Activated T-cell treated with anti-CD3 and anti-CD28 coated beads, Interleukin-2, amount 50 U/mL, for 72 hours (primary cell): ENCODE measurements around the gene CHRNE. TPM values are rescaled to one million over a fixed set of nuclear protein-coding genes. Genes with fewer than 3 reads are reported as not detected.
"Not testable (repeated sequence)": the region's sequence is repeated elsewhere in the genome, so short reads cannot be mapped to it uniquely, and the experiment has no call there.

ENCODE experiments used
- ATAC-seq, 2 donors: fragments of 150-1000 bp; cut with Tn5 transposase; replicated peaks in 1 of 2; 2 replicates each; pipeline ENCODE4 v1.10.0; 2021; ENCODE audit warnings: moderate library complexity in 2 of 2, mild to moderate bottlenecking in 1 of 2
- DNase-seq, 2 donors: peaks; one replicate each; pipeline ENCODE4 v3.0.0; 2021 to 2022; ENCODE audit warnings: mixed read lengths in 1 of 2
- H3K27ac Mint-ChIP-seq: one replicate; pipeline ENCODE4 v1.8.0; 2022; ENCODE audit warnings: mild to moderate bottlenecking, moderate library complexity, mixed read lengths
- H3K27me3 Mint-ChIP-seq: one replicate; pipeline ENCODE4 v1.8.0; 2022; ENCODE audit warnings: low read depth, mixed read lengths
- H3K36me3 Mint-ChIP-seq, 2 donors: one replicate each; pipeline ENCODE4 v1.8.0; 2022; ENCODE audit warnings: mixed read lengths in 2 of 2, mild to moderate bottlenecking in 1 of 2; ENCODE audit not compliant: insufficient read depth in 2 of 2
- H3K4me1 Mint-ChIP-seq: one replicate; pipeline ENCODE4 v1.8.0; 2022; ENCODE audit warnings: low read depth, mixed read lengths
- H3K4me3 Mint-ChIP-seq, 2 donors: one replicate each; pipeline ENCODE4 v1.8.0; 2022; ENCODE audit warnings: mild to moderate bottlenecking in 2 of 2, mixed read lengths in 2 of 2, moderate library complexity in 2 of 2
- H3K9me3 Mint-ChIP-seq, 2 donors: one replicate each; pipeline ENCODE4 v1.8.0; 2022; ENCODE audit warnings: mixed read lengths in 2 of 2
- total RNA-seq, 2 donors: library from RNA; stranded (reverse); gene quantifications; one replicate each; pipeline ENCODE4 v1.2.3, GENCODE V29; 2022

Gene CHRNE
- total RNA-seq, 2 donors from 2014 or later = 0.60 to 0.89 TPM

DNA sequence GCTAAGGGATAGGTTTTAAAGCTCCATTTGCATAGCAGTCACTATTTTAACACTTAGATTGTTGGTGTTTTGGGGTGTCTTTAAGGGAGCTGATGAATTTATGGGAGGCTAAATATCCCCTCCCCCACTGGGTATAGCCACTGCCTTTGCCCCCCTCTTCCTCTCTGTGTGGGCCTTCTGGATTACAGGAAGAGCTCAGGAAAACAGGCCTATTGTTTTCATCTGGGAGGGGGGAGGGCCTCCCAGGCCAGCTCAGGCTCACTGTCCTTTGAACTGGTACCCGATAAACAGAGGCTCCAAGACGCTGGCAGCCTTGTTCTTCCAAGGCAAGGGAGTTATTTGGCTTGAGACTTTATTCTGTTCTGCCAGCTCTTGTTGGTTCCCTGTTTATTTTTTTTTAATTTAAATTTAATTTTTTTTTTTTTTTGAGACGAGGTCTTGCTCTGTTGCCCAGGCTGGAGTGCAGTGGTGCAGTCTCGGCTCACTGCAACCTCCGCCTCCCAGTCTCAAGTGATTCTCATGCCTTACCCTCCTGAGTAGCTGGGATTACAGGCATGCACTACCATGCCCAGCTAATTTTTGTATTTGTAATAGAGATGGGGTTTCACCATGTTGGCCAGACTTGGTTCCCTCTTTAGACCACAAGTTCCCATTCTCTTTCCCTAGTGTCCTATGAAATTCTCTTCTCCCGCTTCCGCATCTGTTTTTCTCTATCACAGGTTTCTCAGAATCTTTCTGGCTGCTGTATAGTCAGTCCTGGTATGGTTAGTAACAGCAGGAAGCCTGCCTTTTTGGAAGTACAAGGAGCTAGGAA, 44.6 kb downstream of the CHRNE start:
- Mint-ChIP-seq H3K27ac (no peak overlapping the region), H3K4me3 (no peak overlapping the region), H3K4me1 (peaks cover 14% of the 10 kb centered on the region), H3K27me3 (no peaks in the 10 kb centered on the region), H3K9me3 (no peaks in the 10 kb centered on the region), H3K36me3 (peaks cover 0 to 7% of the 10 kb centered on the region in 2 donors)
- ATAC-seq = no peak
- no peak for DNase-seq

DNA sequence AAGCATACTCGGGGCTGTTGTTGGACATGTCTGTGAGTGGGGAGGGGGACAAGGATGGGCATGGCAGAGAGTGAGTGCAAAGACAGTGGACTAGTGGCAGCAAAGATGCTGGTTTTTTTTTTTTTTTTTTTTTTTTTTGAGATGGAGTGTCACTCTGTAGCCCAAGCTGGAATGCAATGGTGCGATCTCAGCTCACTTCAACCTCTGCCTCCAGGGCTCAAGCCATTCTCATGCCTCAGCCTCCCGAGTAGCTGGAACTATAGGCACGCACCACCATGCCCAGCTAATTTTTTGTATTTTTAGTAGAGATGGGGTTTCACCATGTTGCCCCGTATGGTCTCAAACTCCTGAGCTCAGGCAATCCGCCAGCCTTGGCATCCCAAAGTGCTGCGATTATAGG, 45.6 kb downstream of the CHRNE start:
- not testable (repeated sequence) for DNase-seq, H3K36me3 Mint-ChIP-seq, ATAC-seq, H3K9me3 Mint-ChIP-seq, H3K4me3 Mint-ChIP-seq, H3K27ac Mint-ChIP-seq, H3K27me3 Mint-ChIP-seq
- H3K4me1 Mint-ChIP-seq = peaks cover 16% of the 10 kb centered on the region

DNA sequence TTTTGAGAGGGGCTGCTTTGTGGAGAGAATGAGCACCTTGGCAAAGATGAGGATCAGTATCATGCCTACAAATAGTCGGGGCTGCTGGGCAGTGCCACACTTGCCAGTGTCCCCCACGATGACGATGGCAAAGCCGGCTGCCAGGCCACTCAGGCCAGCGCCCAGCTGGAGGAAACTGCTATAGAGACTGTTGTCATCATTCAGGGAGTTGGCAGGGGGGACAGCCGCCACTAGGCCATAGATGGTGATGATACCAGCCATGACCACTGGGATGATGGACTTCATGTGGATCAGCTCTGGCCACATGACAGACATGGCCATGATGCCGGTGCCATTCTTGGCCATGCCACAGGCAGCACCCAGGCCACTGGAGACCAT, 46.0 kb downstream of the CHRNE start:
- no peaks in the 10 kb centered on the region for H3K27me3 Mint-ChIP-seq
- no peak for DNase-seq
- no peak for ATAC-seq
- H3K4me3 Mint-ChIP-seq = no peak overlapping the region
- H3K9me3 Mint-ChIP-seq = no peaks in the 10 kb centered on the region
- peaks cover 20% of the 10 kb centered on the region for H3K4me1 Mint-ChIP-seq
- peaks cover 3 to 8% of the 10 kb centered on the region in 2 donors for H3K36me3 Mint-ChIP-seq
- no peak overlapping the region for H3K27ac Mint-ChIP-seq

DNA sequence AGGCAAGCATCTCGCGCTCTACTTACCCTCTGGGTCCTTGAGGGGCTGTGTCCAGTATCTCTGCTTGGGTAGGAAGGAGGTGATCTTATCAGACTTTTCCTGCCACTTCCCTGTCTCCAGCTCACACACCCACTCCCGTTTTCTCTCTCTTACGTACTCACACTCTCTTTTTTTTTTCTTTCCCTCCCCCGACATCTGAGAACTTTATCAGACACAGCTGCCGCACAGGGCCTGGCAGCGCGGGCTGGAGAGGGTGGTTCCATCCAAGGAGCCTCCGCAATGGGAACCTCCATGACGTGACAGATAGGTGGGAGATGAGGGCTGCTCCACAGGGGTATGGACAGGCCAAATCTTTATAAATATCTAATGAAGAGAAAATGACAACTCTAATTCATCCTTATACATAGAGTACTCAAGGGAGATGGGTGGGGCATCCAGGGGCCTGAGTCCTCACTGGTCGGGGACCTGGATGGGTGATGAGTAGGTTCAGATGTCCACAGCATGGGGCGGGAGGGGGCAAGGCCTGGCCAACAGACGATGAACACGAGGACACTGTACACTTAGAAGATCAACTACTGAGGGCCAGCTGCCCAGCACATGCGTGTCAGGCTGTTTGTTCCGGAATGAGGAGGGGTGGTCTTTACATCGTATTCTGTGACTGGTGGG, 46.5 kb downstream of the CHRNE start:
- H3K27me3 Mint-ChIP-seq = no peaks in the 10 kb centered on the region
- ATAC-seq (no peak), DNase-seq (no peak)
- peaks cover 3 to 9% of the 10 kb centered on the region in 2 donors for H3K36me3 Mint-ChIP-seq
- no peaks in the 10 kb centered on the region for H3K9me3 Mint-ChIP-seq
- no peak overlapping the region for H3K4me3 Mint-ChIP-seq
- H3K27ac Mint-ChIP-seq = no peak overlapping the region
- H3K4me1 Mint-ChIP-seq = peaks cover 21% of the 10 kb centered on the region

DNA sequence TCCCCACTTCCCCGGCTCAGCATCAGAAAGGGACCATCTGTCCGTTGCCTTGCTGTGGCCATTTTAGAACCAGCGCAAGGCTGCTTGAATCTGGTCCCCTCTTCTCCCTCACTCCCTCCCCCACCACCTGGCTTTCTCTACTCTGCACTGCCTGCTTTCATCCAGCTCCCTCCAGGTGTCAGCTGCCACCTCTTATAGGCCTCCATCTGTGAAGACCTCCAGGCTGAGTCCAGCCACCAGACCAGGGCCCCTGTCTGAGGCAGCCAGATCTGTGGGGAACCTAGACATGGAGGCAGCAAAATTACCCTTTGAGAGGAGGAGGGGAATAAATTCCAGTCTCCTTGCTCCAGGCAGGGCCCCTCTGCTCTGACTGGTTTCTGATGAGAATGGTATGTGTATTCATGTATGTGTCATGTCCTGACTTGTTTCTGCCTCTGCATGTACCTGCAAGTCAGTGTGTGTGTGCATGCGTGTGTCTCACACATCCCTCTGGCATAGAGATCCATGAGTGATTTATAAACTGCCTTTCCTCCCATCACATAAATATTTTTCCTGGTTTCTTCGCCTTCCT, 48.7 kb downstream of the CHRNE start:
- Mint-ChIP-seq H3K27ac (no peak overlapping the region), H3K36me3 (peaks cover 3 to 9% of the 10 kb centered on the region in 2 donors), H3K27me3 (no peaks in the 10 kb centered on the region), H3K9me3 (no peaks in the 10 kb centered on the region), H3K4me1 (peaks cover 28% of the 10 kb centered on the region), H3K4me3 (no peak overlapping the region)
- no peak for ATAC-seq
- no peak for DNase-seq

DNA sequence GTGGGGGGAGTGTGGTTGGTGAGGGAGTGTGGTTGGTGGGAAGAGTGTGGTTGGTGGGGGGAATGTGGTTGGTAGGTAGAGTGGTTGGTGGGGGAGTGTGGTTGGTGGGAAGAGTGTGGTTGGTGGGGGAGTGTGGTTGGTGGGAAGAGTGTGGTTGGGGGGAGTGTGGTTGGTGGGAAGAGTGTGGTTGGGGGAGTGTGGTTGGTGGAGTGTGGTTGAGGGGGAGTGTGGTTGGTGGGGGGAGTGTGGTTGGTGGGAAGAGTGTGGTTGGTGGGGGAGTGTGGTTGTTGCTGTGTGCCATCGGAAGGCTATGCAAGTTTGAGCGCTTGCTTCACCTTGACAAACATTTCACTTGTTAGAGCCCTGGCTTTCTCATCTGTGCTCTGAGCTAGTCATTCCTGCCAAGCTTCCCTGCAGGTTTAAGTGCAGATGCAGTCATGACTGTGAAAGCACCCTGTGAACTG, 49.7 kb downstream of the CHRNE start:
- H3K27ac Mint-ChIP-seq = peak overlapping the region; percentile 80
- DNase-seq (no peak), ATAC-seq (peak in 1 of 2 donors; percentile 42)
- peaks cover 3 to 9% of the 10 kb centered on the region in 2 donors for H3K36me3 Mint-ChIP-seq
- no peaks in the 10 kb centered on the region for H3K9me3 Mint-ChIP-seq
- H3K4me3 Mint-ChIP-seq = no peak overlapping the region
- peaks cover 28% of the 10 kb centered on the region for H3K4me1 Mint-ChIP-seq
- H3K27me3 Mint-ChIP-seq = no peaks in the 10 kb centered on the region

DNA sequence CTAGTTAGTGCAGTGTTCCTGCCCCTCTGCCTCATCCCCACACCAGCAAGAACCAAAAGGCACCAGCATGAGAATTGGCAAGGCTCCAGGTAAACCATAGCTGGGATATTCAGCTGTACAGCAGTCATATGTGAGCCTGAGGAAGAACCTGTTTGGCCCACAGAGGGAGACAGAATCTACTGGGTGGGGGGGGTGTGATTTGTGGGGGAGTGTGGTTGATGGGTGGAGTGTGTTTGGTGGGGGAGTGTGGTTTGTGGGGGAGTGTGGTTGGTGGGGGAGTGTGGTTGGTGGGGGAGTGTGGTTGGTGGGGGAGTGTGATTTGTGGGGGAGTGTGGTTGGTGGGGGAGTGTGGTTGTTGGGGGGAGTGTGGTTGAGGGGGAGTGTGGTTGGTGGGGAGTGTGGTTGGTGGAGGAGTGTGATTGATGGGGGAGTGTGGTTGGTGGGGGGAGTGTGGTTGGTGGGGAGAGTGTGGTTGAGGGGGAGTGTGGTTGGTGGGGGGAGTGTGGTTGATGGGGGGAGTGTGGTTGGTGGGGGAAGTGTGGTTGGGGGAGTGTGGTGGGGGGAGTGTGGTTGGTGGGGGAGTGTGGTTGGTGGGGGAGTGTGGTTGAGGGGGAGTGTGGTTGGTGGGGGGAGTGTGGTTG, 50.2 kb downstream of the CHRNE start:
- DNase-seq (peak in 1 of 2 donors; percentile 6), ATAC-seq (peak in 1 of 2 donors; percentile 20)
- H3K9me3 Mint-ChIP-seq = no peaks in the 10 kb centered on the region
- H3K27ac Mint-ChIP-seq = peak overlapping the region; percentile 14
- no peak overlapping the region for H3K4me3 Mint-ChIP-seq
- peaks cover 3 to 9% of the 10 kb centered on the region in 2 donors for H3K36me3 Mint-ChIP-seq
- no peaks in the 10 kb centered on the region for H3K27me3 Mint-ChIP-seq
- H3K4me1 Mint-ChIP-seq = peaks cover 28% of the 10 kb centered on the region

DNA sequence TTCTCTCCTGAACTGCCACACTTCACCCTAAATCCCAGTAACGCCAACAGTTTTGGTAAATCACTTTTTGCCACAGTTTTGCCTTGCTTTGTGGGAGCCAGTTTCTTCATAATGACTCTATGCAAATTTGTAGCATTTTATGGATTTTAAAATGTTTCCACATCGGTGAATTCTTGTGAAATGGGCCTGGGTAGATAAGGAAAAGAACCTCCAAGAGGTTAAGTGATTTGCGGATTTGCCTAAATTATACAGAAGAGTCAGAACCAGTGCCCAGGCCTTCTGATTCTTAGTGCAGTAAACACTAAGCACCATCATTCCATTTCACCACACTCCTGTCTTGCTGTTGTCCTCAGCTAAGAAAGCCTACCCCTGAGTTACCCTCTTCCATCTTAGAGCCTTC, 51.8 kb downstream of the CHRNE start:
- H3K4me3 Mint-ChIP-seq = no peak overlapping the region
- H3K27ac Mint-ChIP-seq = peak overlapping the region; percentile 55
- H3K4me1 Mint-ChIP-seq = peaks cover 25% of the 10 kb centered on the region
- DNase-seq (no peak), ATAC-seq (no peak)
- peaks cover 3 to 6% of the 10 kb centered on the region in 2 donors for H3K36me3 Mint-ChIP-seq
- no peaks in the 10 kb centered on the region for H3K27me3 Mint-ChIP-seq
- no peaks in the 10 kb centered on the region for H3K9me3 Mint-ChIP-seq

DNA sequence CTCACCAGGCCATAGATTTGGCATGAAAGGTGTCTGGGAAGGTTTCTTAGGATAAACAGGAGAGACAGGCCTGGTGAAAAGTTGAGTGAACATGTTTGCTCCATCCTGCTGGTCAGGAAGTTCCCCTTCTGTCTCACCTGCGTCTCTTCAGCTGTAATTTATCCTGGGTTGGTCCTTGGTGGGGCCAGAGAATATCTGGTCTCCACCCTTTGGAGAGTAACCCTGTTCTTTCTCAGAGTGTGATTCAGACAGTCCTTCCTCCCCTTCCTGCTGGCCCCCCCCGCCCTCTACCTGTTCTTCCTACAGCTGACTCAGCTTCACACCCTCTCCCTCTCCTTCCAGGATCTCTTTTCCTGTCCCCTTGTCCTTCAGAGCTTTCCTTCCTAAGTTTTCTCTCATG, 52.7 kb downstream of the CHRNE start:
- no peaks in the 10 kb centered on the region for H3K9me3 Mint-ChIP-seq
- H3K4me3 Mint-ChIP-seq = no peak overlapping the region
- no peak for DNase-seq
- peaks cover 3 to 5% of the 10 kb centered on the region in 2 donors for H3K36me3 Mint-ChIP-seq
- no peak for ATAC-seq
- H3K4me1 Mint-ChIP-seq = peaks cover 23% of the 10 kb centered on the region
- H3K27ac Mint-ChIP-seq = no peak overlapping the region
- H3K27me3 Mint-ChIP-seq = no peaks in the 10 kb centered on the region

DNA sequence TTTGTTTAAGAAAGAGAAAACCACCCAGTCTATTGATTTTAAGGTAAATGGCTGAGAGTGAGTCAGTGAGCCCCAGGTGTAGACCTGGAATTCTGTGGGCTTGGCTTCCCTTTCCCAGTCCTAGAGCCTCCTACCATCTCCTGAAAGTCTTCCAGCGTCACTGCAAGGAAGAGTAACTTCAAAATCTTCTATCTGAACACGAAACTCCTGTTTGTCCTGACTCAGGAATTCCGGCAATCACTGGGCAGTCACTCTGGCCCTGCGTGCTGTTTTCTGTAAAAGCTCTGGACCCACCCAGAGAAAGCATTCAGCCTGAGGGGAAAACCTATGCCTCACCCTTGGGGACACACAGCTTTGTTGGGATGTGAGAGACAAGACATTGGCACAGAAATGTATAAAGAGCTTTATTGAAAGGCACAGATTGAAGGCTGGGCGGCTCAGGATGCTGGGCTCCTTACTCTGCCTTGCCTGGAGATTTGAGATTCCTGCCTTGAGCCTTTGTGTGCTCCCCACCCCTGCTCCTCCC, 53.8 kb downstream of the CHRNE start:
- H3K36me3 Mint-ChIP-seq = peaks cover 2 to 3% of the 10 kb centered on the region in 2 donors
- H3K4me1 Mint-ChIP-seq = peaks cover 16% of the 10 kb centered on the region
- ATAC-seq (no peak), DNase-seq (no peak)
- no peak overlapping the region for H3K4me3 Mint-ChIP-seq
- H3K27me3 Mint-ChIP-seq = no peaks in the 10 kb centered on the region
- H3K9me3 Mint-ChIP-seq = no peaks in the 10 kb centered on the region
- no peak overlapping the region for H3K27ac Mint-ChIP-seq
